Endodermal cell (in vitro differentiated cells): Measurements from ENCODE around the gene IMMP2L. TPM values are rescaled to one million over a fixed set of nuclear protein-coding genes. Genes with fewer than 3 reads are reported as not detected.

Source experiments
- DNase-seq: peaks from one replicate; pipeline ENCODE4 v3.0.0-alpha.2; 2017
- H3K27ac ChIP-seq: 2 replicates; pipeline ENCODE4 v1.5.1; 2013; ENCODE audit warnings: mild to moderate bottlenecking, low read depth, low read length, moderate library complexity
- H3K27me3 ChIP-seq: 2 replicates; pipeline ENCODE4 v1.6.1; 2013; ENCODE audit warnings: mild to moderate bottlenecking, low read length, moderate library complexity; ENCODE audit not compliant: insufficient read depth, control insufficient read depth, poor library complexity, severe bottlenecking
- H3K36me3 ChIP-seq: 2 replicates; pipeline ENCODE4 v1.7.0; 2013; ENCODE audit warnings: mild to moderate bottlenecking, low read length, moderate library complexity; ENCODE audit not compliant: control insufficient read depth, insufficient read depth
- H3K4me1 ChIP-seq: one replicate; pipeline ENCODE4 v1.7.0; 2013; ENCODE audit warnings: low read length; ENCODE audit not compliant: control insufficient read depth, insufficient read depth
- H3K4me3 ChIP-seq: 2 replicates; pipeline ENCODE4 v1.5.1; 2013; ENCODE audit warnings: mild to moderate bottlenecking, low read length, moderate library complexity
- H3K9ac ChIP-seq: 2 replicates; pipeline ENCODE4 v1.6.1; 2013; ENCODE audit warnings: mild to moderate bottlenecking, low read length, moderate library complexity; ENCODE audit not compliant: poor library complexity, severe bottlenecking; ENCODE audit errors: extremely low read depth
- H3K9me3 ChIP-seq: 2 replicates; pipeline ENCODE4 v1.6.1; 2013; ENCODE audit warnings: mild to moderate bottlenecking, low read length, moderate library complexity; ENCODE audit not compliant: control insufficient read depth
- H3K27ac Mint-ChIP-seq: 2 replicates; pipeline ENCODE4 v1.8.0; 2020; ENCODE audit warnings: mixed read lengths
- H3K27me3 Mint-ChIP-seq: 2 replicates; pipeline ENCODE4 v1.8.0; 2021; ENCODE audit warnings: mild to moderate bottlenecking, mixed read lengths; ENCODE audit not compliant: insufficient read depth
- H3K36me3 Mint-ChIP-seq: 2 replicates; pipeline ENCODE4 v1.8.0; 2020; ENCODE audit warnings: low read depth, mixed read lengths
- H3K4me1 Mint-ChIP-seq: 2 replicates; pipeline ENCODE4 v1.8.0; 2020; ENCODE audit warnings: mixed read lengths
- H3K4me3 Mint-ChIP-seq: 2 replicates; pipeline ENCODE4 v1.8.0; 2020; ENCODE audit warnings: mild to moderate bottlenecking, moderate library complexity, mixed read lengths
- H3K9me3 Mint-ChIP-seq: 2 replicates; pipeline ENCODE4 v1.8.0; 2020; ENCODE audit warnings: mild to moderate bottlenecking, mixed read lengths
- WGBS, 2 experiments: methylation state at CpG; one replicate each; pipeline versions ENCODE4 v1.1.5 to v1.1.7; 2013; ENCODE audit warnings: missing lambda C conversion rate in 2 of 2, mixed read lengths in 1 of 2; ENCODE audit not compliant: insufficient coverage in 1 of 2, insufficient read length in 1 of 2; 5-methylcytosine and 5-hydroxymethylcytosine counted together
- total RNA-seq, 2 donors: library from RNA; stranded (reverse); fragmentation: NEBNext Ultra II Directional in 1 of 2; extraction: Animal tissue kit (Norgen Biotek cat#: 25700) in 1 of 2; gene quantifications; 2 replicates in 1 of 2; 3 replicates in 1 of 2; pipeline ENCODE4 v1.2.1, GENCODE V29; 2021
- TF ChIP-seq, protein P1 (sequence below): fragments of 200-600 bp; sonication (generic); conservative IDR thresholded peaks from 2 replicates; pipeline ENCODE4 v1.5.0; 2021; ENCODE audit warnings: antibody characterized with exemption, mild to moderate bottlenecking

Gene IMMP2L
- total RNA-seq, 2 donors from 2014 or later, result 17.7 to 19.4 TPM

DNA sequence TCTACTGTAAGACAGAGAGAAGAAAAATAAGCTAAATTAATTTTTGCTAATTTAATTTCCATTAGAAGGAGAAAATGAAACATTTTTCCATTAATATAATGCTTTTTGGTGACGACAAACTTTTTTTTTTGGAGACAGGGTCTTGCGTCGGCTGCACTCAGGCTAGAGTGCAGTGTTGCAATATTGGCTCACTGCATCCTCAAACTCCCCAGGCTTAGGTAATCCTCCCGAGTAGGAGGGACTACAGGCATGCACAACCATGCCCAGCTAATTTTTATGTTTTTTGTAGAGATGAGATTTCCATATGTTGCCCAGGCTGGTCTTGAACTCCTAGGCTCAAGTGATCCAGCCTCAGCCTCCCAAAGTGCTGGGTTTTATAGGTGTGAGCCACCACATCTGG is 701.1 kb downstream of the IMMP2L start:
- Mint-ChIP-seq H3K4me1 (peaks cover 3% of the 10 kb centered on the region), H3K36me3 (no peaks in the 10 kb centered on the region), H3K4me3 (no peak overlapping the region), H3K27me3 (no peaks in the 10 kb centered on the region), H3K9me3 (no peaks in the 10 kb centered on the region), H3K27ac (no peak overlapping the region)
- Histone ChIP-seq H3K27me3 (no peaks in the 10 kb centered on the region), H3K36me3 (no peaks in the 10 kb centered on the region), H3K27ac (no peak overlapping the region), H3K4me3 (no peak overlapping the region), H3K9ac (no peak overlapping the region), H3K9me3 (no peaks in the 10 kb centered on the region), H3K4me1 (no peaks in the 10 kb centered on the region)
- TF ChIP-seq, protein P1, sequence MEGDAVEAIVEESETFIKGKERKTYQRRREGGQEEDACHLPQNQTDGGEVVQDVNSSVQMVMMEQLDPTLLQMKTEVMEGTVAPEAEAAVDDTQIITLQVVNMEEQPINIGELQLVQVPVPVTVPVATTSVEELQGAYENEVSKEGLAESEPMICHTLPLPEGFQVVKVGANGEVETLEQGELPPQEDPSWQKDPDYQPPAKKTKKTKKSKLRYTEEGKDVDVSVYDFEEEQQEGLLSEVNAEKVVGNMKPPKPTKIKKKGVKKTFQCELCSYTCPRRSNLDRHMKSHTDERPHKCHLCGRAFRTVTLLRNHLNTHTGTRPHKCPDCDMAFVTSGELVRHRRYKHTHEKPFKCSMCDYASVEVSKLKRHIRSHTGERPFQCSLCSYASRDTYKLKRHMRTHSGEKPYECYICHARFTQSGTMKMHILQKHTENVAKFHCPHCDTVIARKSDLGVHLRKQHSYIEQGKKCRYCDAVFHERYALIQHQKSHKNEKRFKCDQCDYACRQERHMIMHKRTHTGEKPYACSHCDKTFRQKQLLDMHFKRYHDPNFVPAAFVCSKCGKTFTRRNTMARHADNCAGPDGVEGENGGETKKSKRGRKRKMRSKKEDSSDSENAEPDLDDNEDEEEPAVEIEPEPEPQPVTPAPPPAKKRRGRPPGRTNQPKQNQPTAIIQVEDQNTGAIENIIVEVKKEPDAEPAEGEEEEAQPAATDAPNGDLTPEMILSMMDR, result no peak
- no peak for DNase-seq
- 88 to 94% methylated on average over 1 to 4 of the region's 4 CpGs for WGBS, 2 experiments

DNA sequence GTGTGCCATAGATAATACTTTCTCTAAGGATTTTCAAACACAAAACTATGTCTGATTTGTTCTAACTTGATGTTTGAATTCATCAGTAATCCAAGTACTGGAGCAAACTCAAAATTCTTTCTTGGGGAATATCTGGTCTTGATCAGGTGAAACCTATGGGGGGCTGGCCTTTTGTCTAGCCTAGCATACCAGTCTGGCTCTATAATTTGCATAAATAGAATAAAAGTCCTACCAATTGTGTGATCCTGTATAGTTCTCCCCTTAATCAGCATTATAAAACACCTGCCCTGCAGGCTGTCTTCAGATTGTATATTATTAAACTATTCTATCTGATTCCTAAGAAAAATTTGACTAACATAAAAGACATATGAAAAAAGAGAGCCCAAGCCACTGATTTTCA is 705.2 kb downstream of the IMMP2L start:
- no peaks in the 10 kb centered on the region for H3K9me3 ChIP-seq
- H3K4me1 Mint-ChIP-seq, result peaks cover 3% of the 10 kb centered on the region
- H3K27me3 Mint-ChIP-seq, result no peaks in the 10 kb centered on the region
- no peaks in the 10 kb centered on the region for H3K36me3 ChIP-seq
- H3K4me3 ChIP-seq, result no peak overlapping the region
- H3K9ac ChIP-seq, result no peak overlapping the region
- TF ChIP-seq, protein P1, result no peak
- H3K4me3 Mint-ChIP-seq, result no peak overlapping the region
- no peaks in the 10 kb centered on the region for H3K4me1 ChIP-seq
- no peaks in the 10 kb centered on the region for H3K36me3 Mint-ChIP-seq
- no peak for DNase-seq
- no peak overlapping the region for H3K27ac Mint-ChIP-seq
- H3K9me3 Mint-ChIP-seq, result no peaks in the 10 kb centered on the region
- no peaks in the 10 kb centered on the region for H3K27me3 ChIP-seq
- no peak overlapping the region for H3K27ac ChIP-seq

DNA sequence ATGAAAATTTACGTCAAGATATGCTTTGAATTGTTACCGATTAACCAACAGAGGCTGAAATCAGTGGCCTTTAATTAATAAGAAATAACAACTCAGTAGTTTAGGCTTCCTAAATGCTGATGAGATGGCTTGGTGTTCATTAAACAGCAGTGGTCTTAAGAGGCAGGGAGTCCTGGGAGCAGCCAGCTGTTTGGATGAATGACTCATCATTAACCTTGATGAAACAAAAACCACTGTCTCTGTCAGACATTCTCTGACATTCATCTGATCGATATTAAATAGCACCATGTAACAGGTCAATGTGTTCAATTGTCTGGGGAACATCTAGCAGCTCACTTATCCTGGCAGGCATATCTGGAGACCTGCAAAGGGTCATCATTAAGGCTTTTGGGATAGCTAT is 705.6 kb downstream of the IMMP2L start:
- 57 to 95% methylated on average over 1 to 3 of the region's 3 CpGs for WGBS, 2 experiments
- no peak overlapping the region for H3K27ac ChIP-seq
- Mint-ChIP-seq H3K4me1 (peaks cover 3% of the 10 kb centered on the region), H3K9me3 (no peaks in the 10 kb centered on the region), H3K4me3 (no peak overlapping the region), H3K36me3 (no peaks in the 10 kb centered on the region), H3K27ac (no peak overlapping the region), H3K27me3 (no peaks in the 10 kb centered on the region)
- H3K9me3 ChIP-seq, result no peaks in the 10 kb centered on the region
- H3K36me3 ChIP-seq, result no peaks in the 10 kb centered on the region
- DNase-seq, result no peak
- no peak overlapping the region for H3K9ac ChIP-seq
- no peaks in the 10 kb centered on the region for H3K4me1 ChIP-seq
- TF ChIP-seq, protein P1, result no peak
- no peak overlapping the region for H3K4me3 ChIP-seq
- H3K27me3 ChIP-seq, result no peaks in the 10 kb centered on the region
